Activated CD8-positive, alpha-beta memory T cell treated with anti-CD3 and anti-CD28 coated beads for 4 hours (primary cell): Measurements from ENCODE around the gene ASRGL1.

Source experiments
- DNase-seq, 2 donors: peaks; one replicate each; pipeline ENCODE4 v3.0.0-alpha.2; 2020; ENCODE audit warnings: low read depth in 2 of 2

ASRGL1 gene

GRCh38 chr11:62393061-62393611 is 55.9 kb downstream of the ASRGL1 start:
- DNase-seq, result no peak

DNA sequence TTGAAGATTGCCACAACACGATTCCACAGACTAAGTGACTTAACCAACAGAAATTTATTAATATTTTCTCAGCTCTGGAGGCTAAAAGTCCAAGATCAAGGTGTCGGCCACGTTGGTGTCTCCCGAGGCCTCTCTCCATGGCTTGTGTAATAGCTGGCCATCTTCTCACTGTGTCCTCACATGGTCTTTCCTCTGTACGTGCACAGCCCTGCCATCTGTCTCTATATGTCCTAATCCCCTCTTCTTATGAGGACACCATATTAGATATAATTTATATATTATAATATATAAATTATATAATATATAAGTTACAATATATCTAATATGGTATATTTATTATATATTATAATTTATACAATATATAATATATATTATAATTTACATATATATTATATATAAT is 56.5 kb downstream of the ASRGL1 start:
- no peak for DNase-seq

- peak in 1 of 2 donors; percentile 39 for DNase-seq
These were observed 57.7 kb downstream of the ASRGL1 start for GRCh38 chr11:62394825-62395538.

DNA sequence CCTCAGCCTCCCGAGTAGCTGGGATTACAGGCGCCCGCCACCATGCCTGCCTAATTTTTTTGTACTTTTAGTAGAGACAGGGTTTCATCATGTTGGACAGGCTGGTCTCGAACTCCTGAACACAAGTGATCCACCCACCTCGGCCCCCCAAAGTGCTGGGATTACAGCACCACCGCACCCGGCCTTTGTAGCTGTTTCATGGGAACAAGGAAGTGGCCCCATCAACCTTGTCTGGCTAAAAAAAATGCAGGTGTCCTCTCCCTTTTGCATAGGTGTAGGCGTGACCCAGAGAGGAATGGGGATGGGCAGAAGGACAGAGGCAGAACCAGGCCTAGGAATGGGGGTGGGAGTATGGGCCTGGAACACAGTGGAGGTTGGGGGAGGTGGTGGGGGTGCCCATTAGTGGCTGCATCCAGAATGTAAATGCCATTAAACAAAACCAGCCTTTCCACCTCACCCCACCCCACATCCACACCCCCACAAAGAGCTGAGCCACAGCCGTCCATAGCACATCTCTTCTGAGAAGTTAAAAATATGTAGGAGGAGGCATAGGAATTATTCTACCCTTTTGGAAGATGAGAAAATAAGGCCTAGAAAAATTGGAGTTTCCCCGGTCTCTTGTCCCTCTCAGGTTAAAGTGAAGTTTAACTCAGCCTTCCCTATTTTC is 58.8 kb downstream of the ASRGL1 start:
- DNase-seq, result no peak

DNA sequence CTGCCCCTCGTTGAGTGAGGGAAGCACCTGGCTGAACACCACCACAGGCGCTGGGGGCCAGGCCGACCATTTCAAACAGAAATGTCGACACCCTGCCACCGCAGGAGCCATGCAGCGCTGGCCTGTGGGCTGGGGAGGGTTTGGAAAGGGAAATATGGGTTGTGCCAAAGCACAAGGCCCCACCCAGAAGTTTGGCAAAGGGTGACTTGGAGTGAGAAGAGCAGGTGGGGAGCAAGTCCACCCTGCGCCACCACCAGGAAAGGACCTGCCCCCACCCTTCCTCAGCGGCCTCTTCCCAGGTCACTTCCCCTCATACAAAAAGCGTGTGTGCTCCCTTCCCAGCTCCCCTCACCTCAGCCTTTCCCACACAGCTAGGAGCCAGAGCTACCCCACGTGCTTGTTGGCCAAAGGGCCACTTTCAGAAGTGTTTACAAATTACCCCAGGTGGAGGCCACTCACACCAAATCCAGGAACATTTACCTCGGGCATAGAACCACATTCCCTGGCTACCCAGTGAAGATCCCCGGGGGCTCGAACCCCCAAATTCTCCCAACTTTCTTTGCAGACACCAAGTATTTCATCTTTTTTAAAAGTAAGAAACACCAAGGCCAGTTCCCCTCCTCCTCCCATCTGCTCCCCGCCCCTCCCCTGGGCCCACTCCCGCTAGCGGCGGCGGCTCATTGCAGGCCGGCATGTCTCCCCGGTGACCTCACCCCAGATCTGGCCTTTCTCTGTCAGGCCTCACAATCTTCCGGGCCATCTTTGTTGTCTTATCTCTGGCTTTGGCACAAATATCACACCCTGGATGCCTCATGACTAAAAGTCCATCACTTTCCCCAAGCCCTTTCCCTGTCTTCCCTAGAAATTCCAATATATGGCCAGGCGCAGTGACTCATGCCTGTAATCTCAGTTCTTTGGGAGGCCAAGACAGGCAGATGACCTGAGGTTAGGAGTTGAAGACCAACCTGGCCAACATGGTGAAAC is 61.1 kb downstream of the ASRGL1 start:
- no peak for DNase-seq

- DNase-seq, result no peak
These were observed 62.1 kb downstream of the ASRGL1 start for GRCh38 chr11:62399172-62399877.

DNA sequence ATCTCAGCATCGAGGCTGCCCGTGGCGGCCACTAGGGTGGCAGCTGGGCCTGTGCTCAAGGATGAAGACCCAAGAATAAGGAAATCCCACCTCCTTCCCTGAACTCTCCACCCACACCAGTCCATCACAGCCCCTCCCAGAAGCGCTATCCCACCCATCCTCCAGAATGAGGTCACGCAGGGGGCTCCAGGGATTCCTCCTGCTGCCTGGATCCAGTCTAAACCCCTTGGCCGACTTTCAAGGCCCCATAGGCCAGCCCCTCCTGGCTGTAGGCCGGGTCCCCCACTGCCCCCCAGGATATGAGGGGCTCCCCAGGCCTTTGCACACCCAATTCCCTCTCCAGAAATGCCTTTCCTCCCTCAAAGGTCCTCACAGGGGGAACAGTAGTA is 62.6 kb downstream of the ASRGL1 start:
- DNase-seq, result no peak

DNA sequence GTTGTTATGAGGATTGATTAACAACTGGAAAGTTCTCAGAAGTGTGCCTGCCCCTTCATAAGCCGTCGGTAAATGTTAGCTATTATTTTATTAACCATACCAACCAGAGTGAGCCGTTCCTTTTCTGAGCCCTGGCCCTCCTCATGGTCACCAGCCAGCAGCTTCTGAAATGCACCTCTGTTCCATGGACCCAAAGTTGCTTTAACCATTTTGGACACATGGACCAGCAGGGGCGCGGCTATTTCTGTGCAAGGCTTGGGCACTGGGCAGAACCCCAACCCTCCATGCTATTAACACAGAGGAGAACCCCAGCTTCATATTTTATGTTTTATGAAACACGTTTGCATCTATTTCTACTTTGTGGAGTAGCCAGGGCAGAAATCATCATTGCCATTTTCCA is 63.0 kb downstream of the ASRGL1 start:
- no peak for DNase-seq

- no peak for DNase-seq
These were observed 63.5 kb downstream of the ASRGL1 start for GRCh38 chr11:62400760-62401159.

DNA sequence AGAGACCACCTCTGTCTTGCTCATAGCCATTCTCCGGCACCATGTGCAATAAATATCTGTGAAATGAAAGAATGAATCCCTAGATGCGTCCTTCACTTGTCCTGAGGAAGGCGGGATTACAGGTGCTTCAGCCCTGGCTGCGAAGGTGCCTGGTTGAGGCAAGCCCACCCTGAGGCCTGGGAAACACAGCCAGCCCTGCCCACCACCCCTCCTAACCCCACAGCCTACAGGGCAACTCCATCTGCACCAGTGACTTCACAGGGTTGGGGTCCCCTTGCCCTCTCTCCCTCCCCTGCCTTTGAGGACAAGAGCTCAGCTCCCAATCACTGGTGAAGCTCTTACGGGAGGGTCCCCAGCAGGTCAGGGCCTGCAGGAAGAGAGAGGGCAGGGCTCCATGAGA is 64.1 kb downstream of the ASRGL1 start:
- no peak for DNase-seq

DNA sequence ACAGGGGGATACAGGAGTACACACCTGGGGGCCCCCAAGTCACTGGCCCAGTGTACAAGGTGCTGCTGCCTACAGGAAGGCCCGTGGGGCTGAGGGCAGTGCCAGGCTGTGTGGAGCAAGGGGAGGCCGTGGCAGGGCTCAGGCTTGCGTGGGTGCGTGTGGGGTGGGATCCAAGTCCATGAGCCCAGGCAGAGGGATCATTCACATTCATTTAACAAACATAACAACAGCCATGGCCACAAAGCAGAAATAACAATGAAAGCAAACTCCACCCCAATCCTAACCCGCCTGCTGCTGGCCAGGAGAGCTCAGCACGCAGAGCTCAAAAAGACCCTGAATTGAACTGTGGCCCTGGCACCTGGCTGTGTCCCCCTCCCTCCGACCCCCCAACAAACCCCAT is 64.6 kb downstream of the ASRGL1 start:
- no peak for DNase-seq

GRCh38 chr11:62402226-62402959 is 65.1 kb downstream of the ASRGL1 start:
- DNase-seq, result peak in 1 of 2 donors; percentile 44

DNA sequence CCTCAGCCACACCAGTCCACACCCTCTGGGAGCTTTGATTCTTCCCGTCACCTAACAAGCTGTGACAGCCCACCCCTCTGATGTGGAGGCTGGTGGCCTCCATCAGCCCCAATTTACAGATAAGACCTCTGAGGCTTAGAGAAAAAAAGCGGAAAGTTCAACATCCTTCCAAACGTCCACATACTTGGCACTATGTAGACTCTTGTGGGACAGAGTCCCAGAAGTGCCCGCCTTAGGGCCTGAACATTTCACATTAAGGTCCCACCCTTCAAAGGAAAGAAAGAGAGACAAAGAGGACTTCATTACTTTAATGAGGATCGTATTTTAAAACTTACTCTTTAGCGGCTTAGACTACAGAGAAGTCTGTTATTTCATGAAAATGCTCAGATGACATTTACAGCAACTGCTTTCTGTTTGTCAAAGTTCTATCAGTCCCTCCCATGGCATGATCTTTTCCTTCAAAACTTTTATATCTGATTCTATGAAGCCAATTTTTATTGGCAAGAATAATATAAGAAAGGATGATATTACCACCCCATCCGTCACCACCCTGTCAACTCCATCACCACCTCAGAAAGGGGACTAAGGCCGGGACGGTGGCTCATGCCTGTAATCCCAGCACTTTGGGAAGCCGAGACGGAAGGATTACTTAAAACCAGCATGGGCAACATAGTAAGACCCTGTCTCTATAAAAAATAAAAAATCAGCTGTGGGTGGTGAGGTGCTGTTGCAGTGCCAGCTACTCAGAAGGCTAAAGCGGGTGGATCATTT is 65.9 kb downstream of the ASRGL1 start:
- DNase-seq, result no peak

DNA sequence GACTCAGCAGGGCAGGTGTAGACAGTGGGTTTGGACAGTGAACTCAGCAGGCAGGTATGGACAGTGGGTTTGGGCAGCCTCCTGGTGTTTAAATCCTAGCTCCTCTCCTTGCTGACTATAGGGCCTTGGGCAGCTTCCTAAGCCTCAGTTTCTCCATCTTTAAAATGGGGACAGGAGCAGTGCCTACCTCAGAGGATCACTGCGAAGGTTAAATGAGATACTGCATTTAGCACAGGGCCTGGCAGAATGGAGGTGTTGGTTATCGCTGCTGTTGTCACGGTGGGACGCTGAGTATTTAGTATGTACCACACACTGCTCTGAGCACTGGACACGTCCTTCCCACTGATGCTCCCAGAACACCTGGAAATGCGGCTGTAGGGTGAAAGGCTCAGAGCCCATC is 67.2 kb downstream of the ASRGL1 start:
- no peak for DNase-seq

GRCh38 chr11:62404901-62405300 is 67.7 kb downstream of the ASRGL1 start:
- DNase-seq, result no peak

GRCh38 chr11:62406034-62406433 is 68.8 kb downstream of the ASRGL1 start:
- no peak for DNase-seq

GRCh38 chr11:62409831-62410230 is 72.6 kb downstream of the ASRGL1 start:
- no peak for DNase-seq

- DNase-seq, result no peak
These were observed 73.7 kb downstream of the ASRGL1 start for GRCh38 chr11:62410972-62411371.

DNA sequence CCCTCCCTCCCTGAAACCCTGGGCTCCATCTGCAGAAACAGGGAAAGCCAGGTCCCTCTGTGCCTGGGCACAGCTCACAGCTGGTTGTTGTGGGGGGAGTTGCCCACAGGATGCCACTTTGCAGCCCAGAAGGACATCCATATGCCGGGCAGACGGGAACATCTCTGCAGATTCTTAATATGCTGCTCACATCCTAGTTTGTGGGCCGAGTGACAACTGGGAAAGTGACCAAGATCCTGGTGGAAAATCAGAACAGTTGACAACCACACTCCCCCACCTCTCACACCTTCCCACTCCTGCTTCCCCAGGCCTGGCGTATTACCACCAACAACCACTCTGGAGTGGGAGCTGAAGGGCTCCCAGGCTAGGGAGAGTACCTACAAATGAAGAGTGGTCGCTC is 74.3 kb downstream of the ASRGL1 start:
- DNase-seq, result no peak
